ENCODE data around the gene OSBP. TPM values are rescaled to one million over a fixed set of nuclear protein-coding genes. Genes with fewer than 3 reads are reported as not detected.

The OSBP gene
- total RNA-seq, 1 donor from 2014 or later, result 40.5 TPM

DNA sequence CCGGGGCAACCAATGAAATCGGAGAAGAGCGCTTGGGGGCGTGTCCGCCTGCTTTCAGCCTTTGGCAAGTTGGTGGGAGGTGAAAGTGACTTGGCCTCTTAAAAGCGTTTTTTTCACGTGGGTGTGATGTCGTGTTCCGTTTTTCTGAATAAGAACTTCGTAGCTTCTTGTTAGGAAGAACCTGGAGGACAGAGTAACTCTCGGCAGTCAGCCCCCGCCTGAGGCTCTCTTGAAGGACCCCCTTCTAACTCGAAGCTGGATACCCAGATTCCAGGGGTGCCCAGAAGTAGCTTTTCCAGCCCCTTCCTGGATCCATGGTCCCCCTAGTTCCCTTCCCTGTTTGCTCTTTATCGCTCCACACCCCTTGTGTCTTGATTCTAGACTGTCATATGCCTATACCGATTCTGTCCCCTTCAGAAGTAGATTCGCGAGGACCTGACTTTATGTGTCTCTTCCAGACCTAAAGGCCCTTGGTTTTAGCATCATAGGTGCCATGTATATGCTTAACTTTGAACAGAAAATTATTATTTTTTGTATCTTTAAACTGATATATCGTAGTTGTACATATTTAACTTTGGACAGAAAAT lies 915 bp upstream of the OSBP start:
- H3K9me3 ChIP-seq, result no peaks in the 10 kb centered on the region
- intact Hi-C loops (cut with DNase I), result loop anchor here (10.0 kb wide), 1 partner anchor 52 kb away; no protein-coding TSS in a partner anchor
- H3K4me1 ChIP-seq, result peaks cover 43% of the 10 kb centered on the region
- TF ChIP-seq, protein P1, sequence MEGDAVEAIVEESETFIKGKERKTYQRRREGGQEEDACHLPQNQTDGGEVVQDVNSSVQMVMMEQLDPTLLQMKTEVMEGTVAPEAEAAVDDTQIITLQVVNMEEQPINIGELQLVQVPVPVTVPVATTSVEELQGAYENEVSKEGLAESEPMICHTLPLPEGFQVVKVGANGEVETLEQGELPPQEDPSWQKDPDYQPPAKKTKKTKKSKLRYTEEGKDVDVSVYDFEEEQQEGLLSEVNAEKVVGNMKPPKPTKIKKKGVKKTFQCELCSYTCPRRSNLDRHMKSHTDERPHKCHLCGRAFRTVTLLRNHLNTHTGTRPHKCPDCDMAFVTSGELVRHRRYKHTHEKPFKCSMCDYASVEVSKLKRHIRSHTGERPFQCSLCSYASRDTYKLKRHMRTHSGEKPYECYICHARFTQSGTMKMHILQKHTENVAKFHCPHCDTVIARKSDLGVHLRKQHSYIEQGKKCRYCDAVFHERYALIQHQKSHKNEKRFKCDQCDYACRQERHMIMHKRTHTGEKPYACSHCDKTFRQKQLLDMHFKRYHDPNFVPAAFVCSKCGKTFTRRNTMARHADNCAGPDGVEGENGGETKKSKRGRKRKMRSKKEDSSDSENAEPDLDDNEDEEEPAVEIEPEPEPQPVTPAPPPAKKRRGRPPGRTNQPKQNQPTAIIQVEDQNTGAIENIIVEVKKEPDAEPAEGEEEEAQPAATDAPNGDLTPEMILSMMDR (IDR thresholded peaks at IDR 0.05), result no peak
- TF ChIP-seq POLR2A (IDR thresholded peaks at IDR 0.05) (no peak), POLR2AphosphoS5 (IDR thresholded peaks at IDR 0.05; ENCODE audit: insufficient read depth in 1 of 2, low read depth in 1 of 2) (peak in 1 of 2 donors; percentile 5)
- no peaks in the 10 kb centered on the region for H3K36me3 ChIP-seq
- no peak for DNase-seq (ENCODE audit: extremely low spot score in 2 of 2)
- H3K27ac ChIP-seq, result peak overlapping the region; percentile 92
- H3K4me3 ChIP-seq, result peak overlapping the region; percentile 50 to 71
- H3K27me3 ChIP-seq, result no peaks in the 10 kb centered on the region

- Histone ChIP-seq H3K27me3 (no peaks in the 10 kb centered on the region), H3K27ac (peak overlapping the region; percentile 82), H3K36me3 (peaks cover 0 to 2% of the 10 kb centered on the region in 2 donors), H3K4me3 (peak overlapping the region; percentile 71 to 90), H3K4me1 (peaks cover 50% of the 10 kb centered on the region), H3K9me3 (no peaks in the 10 kb centered on the region)
- DNase-seq (ENCODE audit: extremely low spot score in 2 of 2), result no peak
- intact Hi-C loops (cut with DNase I), result loop anchor here (2.0 to 10.0 kb wide), 2 partner anchors 50 to 54 kb away; partner anchors contain the start of gene PATL1
- TF ChIP-seq, protein P1 (IDR thresholded peaks at IDR 0.05), result no peak
- TF ChIP-seq POLR2A (IDR thresholded peaks at IDR 0.05), result no peak
- TF ChIP-seq POLR2AphosphoS5 (IDR thresholded peaks at IDR 0.05; ENCODE audit: insufficient read depth in 1 of 2, low read depth in 1 of 2), result no peak
Measured at GRCh38 chr11:59615120-59615636, 396 bp downstream of the OSBP start.

- Histone ChIP-seq H3K4me1 (peaks cover 50% of the 10 kb centered on the region), H3K36me3 (peaks cover 0 to 8% of the 10 kb centered on the region in 2 donors), H3K9me3 (no peaks in the 10 kb centered on the region), H3K27me3 (no peaks in the 10 kb centered on the region), H3K27ac (peak overlapping the region; percentile 82), H3K4me3 (peak overlapping the region; percentile 71 to 90)
- intact Hi-C loops (cut with DNase I), result loop anchor here (2.0 to 10.0 kb wide), 2 partner anchors 50 to 54 kb away; partner anchors contain the start of gene PATL1
- TF ChIP-seq, protein P1 (IDR thresholded peaks at IDR 0.05), result no peak
- no peak for TF ChIP-seq POLR2AphosphoS5 (IDR thresholded peaks at IDR 0.05; ENCODE audit: insufficient read depth in 1 of 2, low read depth in 1 of 2)
- TF ChIP-seq POLR2A (IDR thresholded peaks at IDR 0.05), result no peak
- DNase-seq (ENCODE audit: extremely low spot score in 2 of 2), result peak in 1 of 2 donors; percentile 91
Measured at GRCh38 chr11:59614277-59615119, 1.1 kb downstream of the OSBP start.

DNA sequence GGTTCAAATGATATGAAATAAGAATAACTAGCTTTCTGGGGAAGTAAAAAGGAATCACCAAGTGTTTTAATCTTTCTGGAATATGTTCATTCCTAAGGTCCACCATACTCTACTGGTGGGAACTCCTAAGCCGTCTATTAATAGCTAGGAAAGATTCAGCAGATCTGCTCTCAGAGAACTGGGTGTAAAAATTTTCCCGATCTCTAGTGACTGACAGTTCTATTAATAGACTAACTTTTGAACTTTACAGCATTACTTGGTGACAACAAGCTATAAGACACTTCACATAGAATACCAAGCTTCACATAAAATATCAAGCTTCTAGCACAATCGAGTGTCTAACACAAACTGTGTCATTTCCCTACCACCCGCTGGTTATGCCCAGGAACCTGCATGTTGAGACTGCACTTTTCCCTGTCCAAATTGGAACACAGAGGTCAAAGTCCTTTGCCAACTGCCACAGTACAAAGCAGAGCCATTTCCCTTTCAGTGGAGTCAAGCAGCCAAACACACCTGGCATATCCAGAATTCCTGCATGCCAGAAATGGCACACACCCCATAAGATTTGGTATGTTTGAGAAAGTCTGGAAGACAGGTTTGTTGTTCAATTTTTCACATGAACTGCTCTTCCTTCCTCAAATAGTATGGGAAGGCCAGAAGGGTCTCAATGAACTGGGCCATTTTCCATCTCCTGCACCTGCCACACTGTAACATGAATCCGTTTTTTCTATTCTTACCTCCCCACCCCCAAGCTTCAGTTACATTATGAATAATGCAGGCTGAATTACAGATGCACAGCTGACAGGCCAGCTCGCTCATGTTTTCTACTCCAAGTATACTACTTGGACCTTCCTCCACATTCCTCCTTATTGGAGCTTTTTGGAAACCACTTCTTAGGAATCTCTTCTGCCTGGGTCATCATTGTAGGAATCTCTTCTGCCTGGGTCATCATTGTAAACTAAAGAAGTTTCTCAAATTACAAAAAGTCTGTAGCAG lies 3.7 kb downstream of the OSBP start:
- H3K27ac ChIP-seq, result no peak overlapping the region
- no peaks in the 10 kb centered on the region for H3K9me3 ChIP-seq
- H3K4me1 ChIP-seq, result peaks cover 46% of the 10 kb centered on the region
- DNase-seq (ENCODE audit: extremely low spot score in 2 of 2), result no peak
- H3K27me3 ChIP-seq, result no peaks in the 10 kb centered on the region
- intact Hi-C loops (cut with DNase I), result loop anchor here (10.0 kb wide), 1 partner anchor 47 kb away; no protein-coding TSS in a partner anchor
- H3K4me3 ChIP-seq, result no peak overlapping the region
- TF ChIP-seq POLR2A (IDR thresholded peaks at IDR 0.05) (no peak), POLR2AphosphoS5 (IDR thresholded peaks at IDR 0.05; ENCODE audit: insufficient read depth in 1 of 2, low read depth in 1 of 2) (no peak)
- TF ChIP-seq, protein P1 (IDR thresholded peaks at IDR 0.05), result no peak
- H3K36me3 ChIP-seq, result peaks cover 0 to 35% of the 10 kb centered on the region in 2 donors
